Measurements from ENCODE around the gene FASTKD3. TPM values are rescaled to one million over a fixed set of nuclear protein-coding genes. Genes with fewer than 3 reads are reported as not detected.

The FASTKD3 gene, protein sequence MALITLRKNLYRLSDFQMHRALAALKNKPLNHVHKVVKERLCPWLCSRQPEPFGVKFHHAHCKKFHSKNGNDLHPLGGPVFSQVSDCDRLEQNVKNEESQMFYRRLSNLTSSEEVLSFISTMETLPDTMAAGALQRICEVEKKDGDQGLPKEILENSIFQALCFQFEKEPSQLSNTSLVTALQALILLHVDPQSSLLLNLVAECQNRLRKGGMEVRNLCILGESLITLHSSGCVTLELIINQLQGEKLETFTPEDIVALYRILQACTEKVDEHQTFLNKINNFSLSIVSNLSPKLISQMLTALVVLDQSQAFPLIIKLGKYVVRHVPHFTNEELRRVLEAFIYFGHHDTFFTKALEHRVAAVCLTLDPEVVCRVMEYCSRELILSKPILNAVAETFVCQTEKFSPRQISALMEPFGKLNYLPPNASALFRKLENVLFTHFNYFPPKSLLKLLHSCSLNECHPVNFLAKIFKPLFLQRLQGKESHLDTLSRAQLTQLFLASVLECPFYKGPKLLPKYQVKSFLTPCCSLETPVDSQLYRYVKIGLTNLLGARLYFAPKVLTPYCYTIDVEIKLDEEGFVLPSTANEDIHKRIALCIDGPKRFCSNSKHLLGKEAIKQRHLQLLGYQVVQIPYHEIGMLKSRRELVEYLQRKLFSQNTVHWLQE
- 14.2 and 15.4 TPM in 2 replicates for total RNA-seq (2022)
- percentile 82 among the genes with signal in this experiment for Bru-seq, nascent RNA
- percentile 89 among the genes with signal in this experiment for BruChase-seq, experiment 1, labeled RNA remaining after a 2-hour chase
- BruChase-seq, experiment 2, labeled RNA remaining after a 6-hour chase = percentile 64 among the genes with signal in this experiment
- long read RNA-seq, transcript FASTKD3-201 (7 exons, 2,402 nt) = major isoform, 8 of 25 reads
- long read RNA-seq, transcript FASTKD3-202 (6 exons, 637 nt) = minor isoform, 6 of 25 reads
- long read RNA-seq, partial matches to known transcripts = 4 of 25 reads
- long read RNA-seq, other reads (novel, unspliced or antisense) = 6 of 25 reads

DNA sequence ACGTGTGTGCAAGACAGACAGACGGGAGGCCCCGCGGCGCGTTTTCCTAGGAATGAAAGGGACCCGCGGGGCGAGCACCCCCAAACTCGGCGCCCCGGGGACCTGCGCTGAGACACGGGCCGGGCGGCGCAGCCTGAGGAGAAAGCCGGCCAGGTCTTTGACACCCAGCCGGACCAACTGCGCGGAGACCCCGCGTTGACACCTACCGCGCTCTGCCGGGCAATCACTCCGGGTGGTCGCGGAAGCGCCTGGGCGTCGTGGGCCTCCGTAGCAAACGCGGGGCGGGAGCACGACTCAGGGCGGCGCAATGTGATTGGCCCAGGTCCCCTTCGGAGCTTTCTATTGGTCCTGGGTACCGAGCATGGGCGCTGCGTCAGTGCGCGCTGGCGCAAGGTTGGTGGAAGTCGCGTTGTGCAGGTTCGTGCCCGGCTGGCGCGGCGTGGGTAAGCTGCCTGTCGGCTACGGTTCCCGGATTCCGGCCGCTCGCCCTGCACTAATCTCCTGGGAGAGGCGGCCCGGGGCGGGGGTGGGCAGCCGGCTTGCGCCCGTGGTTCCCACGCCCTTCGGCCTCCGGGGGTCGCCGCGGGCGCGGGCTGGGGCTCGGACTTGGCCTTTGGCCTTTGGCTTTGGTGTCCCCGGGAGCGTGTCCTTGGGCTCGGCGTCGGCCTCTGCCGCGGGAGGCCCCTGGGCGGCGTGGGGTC, at the start of gene FASTKD3, which contains the start of gene MTRR:
Gene FASTKD3 (minus strand): TSS at position 259 of the 701 bp plus-strand sequence. CDS start 948 bp downstream, outside the sequence.
Gene MTRR (plus strand): TSS at position 376 of the 701 bp plus-strand sequence. CDS start 1,647 bp downstream, outside the sequence.
- intact Hi-C loops (cut with micrococcal nuclease; ENCODE audit: unreplicated experiment) = loop anchor here (1.0 kb wide), 2 partner anchors 10 to 19 kb away; no protein-coding TSS in a partner anchor
- DNase-seq = peak; percentile 91 to 92
- H3K4me3 Mint-ChIP-seq (ENCODE audit: unreplicated experiment) = peak within 1 kb of the TSS; percentile 96
- H3K4me1 Mint-ChIP-seq (ENCODE audit: low read depth, unreplicated experiment) = no peaks in the 10 kb centered on the region
- BruUV-seq (replicated peaks) = no TSS peak
- peaks cover 1% of the 10 kb centered on the region; the same call in 1 of the 2 replicates for H3K36me3 ChIP-seq (ENCODE audit: control insufficient read depth, insufficient read depth, low read length)
- H3K27ac Mint-ChIP-seq (ENCODE audit: unreplicated experiment) = peak within 1 kb of the TSS; percentile 77
- no peaks in the 10 kb centered on the region for H3K9me3 ChIP-seq
- no peaks in the 10 kb centered on the region for H3K27me3 Mint-ChIP-seq (ENCODE audit: insufficient read depth, unreplicated experiment)
- peaks cover 34% of the 10 kb centered on the region for H3K36me3 Mint-ChIP-seq (ENCODE audit: insufficient read depth, unreplicated experiment)
- ChIA-PET POLR2A (interaction anchor here (0.7 to 1.2 kb wide), 5 partner anchors 12 to 588 kb away, joined by 3 read pairs; no protein-coding TSS in a partner anchor), CTCF (interaction anchor here (1.7 kb wide), 1 partner anchor 18 kb away, joined by 10 read pairs; the partner anchor contains the start of gene CFAP90)
- peak within 1 kb of the TSS; percentile 95 for H3K4me3 ChIP-seq (ENCODE audit: low read depth, low read length)
- TF ChIP-seq, protein P1, sequence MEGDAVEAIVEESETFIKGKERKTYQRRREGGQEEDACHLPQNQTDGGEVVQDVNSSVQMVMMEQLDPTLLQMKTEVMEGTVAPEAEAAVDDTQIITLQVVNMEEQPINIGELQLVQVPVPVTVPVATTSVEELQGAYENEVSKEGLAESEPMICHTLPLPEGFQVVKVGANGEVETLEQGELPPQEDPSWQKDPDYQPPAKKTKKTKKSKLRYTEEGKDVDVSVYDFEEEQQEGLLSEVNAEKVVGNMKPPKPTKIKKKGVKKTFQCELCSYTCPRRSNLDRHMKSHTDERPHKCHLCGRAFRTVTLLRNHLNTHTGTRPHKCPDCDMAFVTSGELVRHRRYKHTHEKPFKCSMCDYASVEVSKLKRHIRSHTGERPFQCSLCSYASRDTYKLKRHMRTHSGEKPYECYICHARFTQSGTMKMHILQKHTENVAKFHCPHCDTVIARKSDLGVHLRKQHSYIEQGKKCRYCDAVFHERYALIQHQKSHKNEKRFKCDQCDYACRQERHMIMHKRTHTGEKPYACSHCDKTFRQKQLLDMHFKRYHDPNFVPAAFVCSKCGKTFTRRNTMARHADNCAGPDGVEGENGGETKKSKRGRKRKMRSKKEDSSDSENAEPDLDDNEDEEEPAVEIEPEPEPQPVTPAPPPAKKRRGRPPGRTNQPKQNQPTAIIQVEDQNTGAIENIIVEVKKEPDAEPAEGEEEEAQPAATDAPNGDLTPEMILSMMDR (IDR thresholded peaks at IDR 0.05; ENCODE audit: insufficient read depth in 1 of 2, low read depth in 1 of 2, low read length in 1 of 2, severe bottlenecking in 1 of 2, unreplicated experiment in 1 of 2) = no peak
- no peaks in the 10 kb centered on the region for H3K9me3 Mint-ChIP-seq (ENCODE audit: unreplicated experiment)
- H3K27me3 ChIP-seq (replicated peaks; ENCODE audit: control insufficient read depth, insufficient read depth, low read length) = no peaks in the 10 kb centered on the region
- H3K4me1 ChIP-seq = 0 out of 2 replicates have a peak, but pooled peaks cover 7% of the 10 kb centered on the region

DNA sequence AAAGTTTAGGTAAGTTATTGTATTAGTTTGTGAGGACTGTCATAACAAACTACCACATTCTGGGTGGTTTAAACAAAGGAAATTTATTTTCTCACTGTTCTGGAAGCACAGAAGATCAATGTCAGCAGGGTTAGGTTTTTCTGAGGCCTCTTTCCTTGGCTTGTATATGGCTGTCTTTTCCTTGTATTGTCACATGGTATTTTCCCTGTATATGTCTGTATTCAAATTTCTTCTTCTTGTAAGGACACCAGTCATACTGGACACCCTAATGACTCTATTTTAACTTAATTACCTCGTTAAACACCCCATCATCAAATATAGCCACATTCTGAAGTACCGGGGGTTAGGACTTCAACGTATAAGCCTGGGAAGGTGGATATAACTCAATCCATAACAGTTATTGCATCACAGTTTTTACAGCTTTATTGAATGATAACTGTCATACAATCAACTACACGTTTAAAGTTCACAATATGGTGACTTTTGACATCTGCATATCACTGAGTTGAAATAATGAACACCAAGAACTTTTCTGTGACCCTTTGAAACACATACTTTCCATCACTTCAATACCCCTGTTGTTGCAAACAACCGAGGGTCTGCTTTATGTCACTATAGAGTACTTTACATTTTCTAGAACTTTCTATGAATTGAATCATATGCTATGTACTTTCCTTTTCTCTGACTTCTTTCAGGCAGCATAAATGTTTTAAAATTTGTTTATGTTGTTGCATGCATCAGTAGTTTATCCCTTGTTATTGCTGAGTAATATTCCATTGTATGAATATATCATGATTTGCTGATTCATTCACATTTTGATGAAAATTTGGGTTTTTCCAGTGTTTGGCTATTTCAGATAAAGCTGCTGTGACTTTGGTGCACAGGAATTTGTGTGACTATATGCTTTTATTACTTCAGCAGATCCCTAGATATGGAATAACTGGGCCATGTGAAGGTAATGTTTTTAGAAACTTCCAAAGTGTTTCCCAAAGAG, 48.6 kb upstream of the FASTKD3 start:
- H3K27me3 ChIP-seq (replicated peaks; ENCODE audit: control insufficient read depth, insufficient read depth, low read length) = no peaks in the 10 kb centered on the region
- H3K36me3 Mint-ChIP-seq (ENCODE audit: insufficient read depth, unreplicated experiment) = no peaks in the 10 kb centered on the region
- no peak overlapping the region for H3K27ac Mint-ChIP-seq (ENCODE audit: unreplicated experiment)
- H3K4me3 ChIP-seq (ENCODE audit: low read depth, low read length) = no peak overlapping the region
- H3K9me3 ChIP-seq = peaks cover under 1% of the 10 kb centered on the region
- no peaks in the 10 kb centered on the region for H3K4me1 ChIP-seq
- no peaks in the 10 kb centered on the region for H3K36me3 ChIP-seq (ENCODE audit: control insufficient read depth, insufficient read depth, low read length)
- intact Hi-C loops (cut with micrococcal nuclease; ENCODE audit: unreplicated experiment) = no loop called here
- CTCF ChIA-PET = no interaction called here
- no TSS peak for BruUV-seq (replicated peaks)
- POLR2A ChIA-PET = no interaction called here
- DNase-seq = no peak
- no peaks in the 10 kb centered on the region for H3K4me1 Mint-ChIP-seq (ENCODE audit: low read depth, unreplicated experiment)
- no peaks in the 10 kb centered on the region for H3K27me3 Mint-ChIP-seq (ENCODE audit: insufficient read depth, unreplicated experiment)
- no peak overlapping the region for H3K4me3 Mint-ChIP-seq (ENCODE audit: unreplicated experiment)
- H3K9me3 Mint-ChIP-seq (ENCODE audit: unreplicated experiment) = no peaks in the 10 kb centered on the region
- TF ChIP-seq, protein P1 (IDR thresholded peaks at IDR 0.05; ENCODE audit: insufficient read depth in 1 of 2, low read depth in 1 of 2, low read length in 1 of 2, severe bottlenecking in 1 of 2, unreplicated experiment in 1 of 2) = no peak

Data from Caco-2 (cell line).